ENCODE results near the gene RBM47.
A peak's percentile ranks its signal among the peaks of the same experiment; 100 is the strongest.

Gene RBM47

DNA sequence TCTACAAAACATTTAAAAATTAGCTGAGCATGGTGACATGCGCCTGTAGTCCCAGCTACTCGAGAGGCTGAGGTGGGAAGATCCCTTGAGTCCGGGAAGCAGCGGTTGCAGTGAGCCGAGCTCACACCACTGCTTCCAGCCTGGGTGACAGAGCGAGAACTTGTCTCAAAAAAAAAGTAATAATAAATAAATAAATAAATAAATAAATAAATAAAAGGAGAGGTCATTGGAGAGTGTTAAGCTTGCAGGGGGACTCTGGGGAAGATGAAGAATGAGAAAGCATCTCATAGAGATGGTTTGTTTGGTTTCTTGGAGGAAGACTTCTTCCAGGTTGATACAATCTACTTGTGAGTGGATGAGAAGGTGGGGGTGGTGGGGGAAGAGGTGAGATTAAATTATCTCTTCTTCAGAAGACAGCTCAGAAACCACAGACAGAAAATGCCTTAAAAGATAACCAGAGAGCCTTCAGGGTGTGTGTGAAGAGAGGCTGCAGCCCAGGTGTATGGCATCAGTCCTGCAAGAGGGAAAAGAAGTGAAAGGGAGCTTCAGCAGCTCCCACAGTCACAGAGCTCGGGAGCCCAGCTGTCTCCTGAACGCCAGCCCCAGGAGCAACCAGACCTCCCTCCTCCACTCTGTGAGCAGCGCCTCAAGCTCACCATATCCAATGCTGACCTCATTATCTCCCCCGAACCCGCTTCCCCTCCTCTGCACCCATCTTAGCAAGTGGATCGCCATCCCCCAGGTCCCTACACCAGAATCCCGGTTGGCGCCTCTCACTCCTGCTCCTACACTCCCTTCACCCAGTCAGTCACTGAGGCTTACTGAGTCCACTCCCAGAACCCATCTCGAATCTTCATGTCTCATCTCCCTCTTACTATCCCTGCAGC, 48.2 kb downstream of the RBM47 start (continued):
- TF ChIP-seq WT1 (tag by site-specific recombination; IDR thresholded peaks at IDR 0.05) (no peak), ZFHX2 (tag by site-specific recombination; conservative IDR thresholded peaks at IDR 0.05) (0 out of 2 replicates have a peak, but pooled peaks have one; percentile 10), CTCF (tag by site-specific recombination; IDR thresholded peaks at IDR 0.05) (no peak), ZNF184 (tag by site-specific recombination; IDR thresholded peaks at IDR 0.05) (no peak), ZNF214 (tag by site-specific recombination; IDR thresholded peaks at IDR 0.05; ENCODE audit: borderline replicate concordance) (no peak), ZNF394 (tag by site-specific recombination; IDR thresholded peaks at IDR 0.05; ENCODE audit: borderline replicate concordance) (peak; percentile 83; the same call in 1 of the 2 replicates), ZNF335 (tag by site-specific recombination; conservative IDR thresholded peaks at IDR 0.05) (no peak), ZNF311 (tag by site-specific recombination; IDR thresholded peaks at IDR 0.05; ENCODE audit: borderline replicate concordance) (no peak), ZNF645 (tag by site-specific recombination; IDR thresholded peaks at IDR 0.05) (no peak), YY2 (tag by site-specific recombination; IDR thresholded peaks at IDR 0.05) (no peak), PATZ1 (tag by site-specific recombination; IDR thresholded peaks at IDR 0.05) (no peak), ZBTB44 (tag by site-specific recombination; IDR thresholded peaks at IDR 0.05) (no peak), ZNF544 (tag by site-specific recombination; IDR thresholded peaks at IDR 0.05) (no peak), REPIN1 (tag by site-specific recombination; IDR thresholded peaks at IDR 0.05; ENCODE audit: low read depth) (no peak), ZNF433 (tag by site-specific recombination; IDR thresholded peaks at IDR 0.05; ENCODE audit: low read depth) (no peak), ZEB2 (tag by site-specific recombination; IDR thresholded peaks at IDR 0.05) (no peak), ZNF391 (tag by site-specific recombination; IDR thresholded peaks at IDR 0.05; ENCODE audit: borderline replicate concordance, low read depth) (no peak), ZNF473 (tag by site-specific recombination; IDR thresholded peaks at IDR 0.05) (no peak), ZNF610 (tag by site-specific recombination; IDR thresholded peaks at IDR 0.05; ENCODE audit: borderline replicate concordance) (no peak), ZBTB21 (tag by site-specific recombination; IDR thresholded peaks at IDR 0.05) (no peak), HIC1 (tag by site-specific recombination; IDR thresholded peaks at IDR 0.05) (no peak)
- TF ChIP-seq, protein P1, sequence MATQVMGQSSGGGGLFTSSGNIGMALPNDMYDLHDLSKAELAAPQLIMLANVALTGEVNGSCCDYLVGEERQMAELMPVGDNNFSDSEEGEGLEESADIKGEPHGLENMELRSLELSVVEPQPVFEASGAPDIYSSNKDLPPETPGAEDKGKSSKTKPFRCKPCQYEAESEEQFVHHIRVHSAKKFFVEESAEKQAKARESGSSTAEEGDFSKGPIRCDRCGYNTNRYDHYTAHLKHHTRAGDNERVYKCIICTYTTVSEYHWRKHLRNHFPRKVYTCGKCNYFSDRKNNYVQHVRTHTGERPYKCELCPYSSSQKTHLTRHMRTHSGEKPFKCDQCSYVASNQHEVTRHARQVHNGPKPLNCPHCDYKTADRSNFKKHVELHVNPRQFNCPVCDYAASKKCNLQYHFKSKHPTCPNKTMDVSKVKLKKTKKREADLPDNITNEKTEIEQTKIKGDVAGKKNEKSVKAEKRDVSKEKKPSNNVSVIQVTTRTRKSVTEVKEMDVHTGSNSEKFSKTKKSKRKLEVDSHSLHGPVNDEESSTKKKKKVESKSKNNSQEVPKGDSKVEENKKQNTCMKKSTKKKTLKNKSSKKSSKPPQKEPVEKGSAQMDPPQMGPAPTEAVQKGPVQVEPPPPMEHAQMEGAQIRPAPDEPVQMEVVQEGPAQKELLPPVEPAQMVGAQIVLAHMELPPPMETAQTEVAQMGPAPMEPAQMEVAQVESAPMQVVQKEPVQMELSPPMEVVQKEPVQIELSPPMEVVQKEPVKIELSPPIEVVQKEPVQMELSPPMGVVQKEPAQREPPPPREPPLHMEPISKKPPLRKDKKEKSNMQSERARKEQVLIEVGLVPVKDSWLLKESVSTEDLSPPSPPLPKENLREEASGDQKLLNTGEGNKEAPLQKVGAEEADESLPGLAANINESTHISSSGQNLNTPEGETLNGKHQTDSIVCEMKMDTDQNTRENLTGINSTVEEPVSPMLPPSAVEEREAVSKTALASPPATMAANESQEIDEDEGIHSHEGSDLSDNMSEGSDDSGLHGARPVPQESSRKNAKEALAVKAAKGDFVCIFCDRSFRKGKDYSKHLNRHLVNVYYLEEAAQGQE (tag by site-specific recombination; IDR thresholded peaks at IDR 0.05) = peak; percentile 62; the same call in 1 of the 2 replicates
- TF ChIP-seq, protein P2, sequence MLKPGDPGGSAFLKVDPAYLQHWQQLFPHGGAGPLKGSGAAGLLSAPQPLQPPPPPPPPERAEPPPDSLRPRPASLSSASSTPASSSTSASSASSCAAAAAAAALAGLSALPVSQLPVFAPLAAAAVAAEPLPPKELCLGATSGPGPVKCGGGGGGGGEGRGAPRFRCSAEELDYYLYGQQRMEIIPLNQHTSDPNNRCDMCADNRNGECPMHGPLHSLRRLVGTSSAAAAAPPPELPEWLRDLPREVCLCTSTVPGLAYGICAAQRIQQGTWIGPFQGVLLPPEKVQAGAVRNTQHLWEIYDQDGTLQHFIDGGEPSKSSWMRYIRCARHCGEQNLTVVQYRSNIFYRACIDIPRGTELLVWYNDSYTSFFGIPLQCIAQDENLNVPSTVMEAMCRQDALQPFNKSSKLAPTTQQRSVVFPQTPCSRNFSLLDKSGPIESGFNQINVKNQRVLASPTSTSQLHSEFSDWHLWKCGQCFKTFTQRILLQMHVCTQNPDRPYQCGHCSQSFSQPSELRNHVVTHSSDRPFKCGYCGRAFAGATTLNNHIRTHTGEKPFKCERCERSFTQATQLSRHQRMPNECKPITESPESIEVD (tag by site-specific recombination; IDR thresholded peaks at IDR 0.05) = no peak
